Ishikawa (cell line): Measurements from ENCODE around the gene IGSF23.

ENCODE experiments used
- CEBPB ChIP-seq: IDR thresholded peaks from 2 replicates; pipeline ENCODE4 v1.6.1; 2012
- CREB1 ChIP-seq: IDR thresholded peaks from 2 replicates; pipeline ENCODE4 v1.6.1; 2012; ENCODE audit warnings: low read depth
- EP300 ChIP-seq: IDR thresholded peaks from 2 replicates; pipeline ENCODE4 v1.6.1; 2012; ENCODE audit warnings: borderline replicate concordance
- RAD21 ChIP-seq: IDR thresholded peaks from 2 replicates; pipeline ENCODE4 v1.6.1; 2012; ENCODE audit warnings: low read depth
- TAF1 ChIP-seq: IDR thresholded peaks from 2 replicates; pipeline ENCODE4 v1.6.1; 2012; ENCODE audit warnings: low read depth, mild to moderate bottlenecking
- TEAD4 ChIP-seq: IDR thresholded peaks from 2 replicates; pipeline ENCODE4 v1.6.1; 2012
- ZBTB7A ChIP-seq: IDR thresholded peaks from 2 replicates; pipeline ENCODE4 v1.6.1; 2012; ENCODE audit warnings: low read depth
- TF ChIP-seq, protein P1 (sequence below): IDR thresholded peaks from 2 replicates; pipeline ENCODE4 v1.6.1; 2012; ENCODE audit warnings: low read depth, mild to moderate bottlenecking
- TF ChIP-seq, protein P2 (sequence below): IDR thresholded peaks from 2 replicates; pipeline ENCODE4 v1.6.1; 2012
- TF ChIP-seq, protein P3 (sequence below): IDR thresholded peaks from 2 replicates; pipeline ENCODE4 v1.6.1; 2012

DNA sequence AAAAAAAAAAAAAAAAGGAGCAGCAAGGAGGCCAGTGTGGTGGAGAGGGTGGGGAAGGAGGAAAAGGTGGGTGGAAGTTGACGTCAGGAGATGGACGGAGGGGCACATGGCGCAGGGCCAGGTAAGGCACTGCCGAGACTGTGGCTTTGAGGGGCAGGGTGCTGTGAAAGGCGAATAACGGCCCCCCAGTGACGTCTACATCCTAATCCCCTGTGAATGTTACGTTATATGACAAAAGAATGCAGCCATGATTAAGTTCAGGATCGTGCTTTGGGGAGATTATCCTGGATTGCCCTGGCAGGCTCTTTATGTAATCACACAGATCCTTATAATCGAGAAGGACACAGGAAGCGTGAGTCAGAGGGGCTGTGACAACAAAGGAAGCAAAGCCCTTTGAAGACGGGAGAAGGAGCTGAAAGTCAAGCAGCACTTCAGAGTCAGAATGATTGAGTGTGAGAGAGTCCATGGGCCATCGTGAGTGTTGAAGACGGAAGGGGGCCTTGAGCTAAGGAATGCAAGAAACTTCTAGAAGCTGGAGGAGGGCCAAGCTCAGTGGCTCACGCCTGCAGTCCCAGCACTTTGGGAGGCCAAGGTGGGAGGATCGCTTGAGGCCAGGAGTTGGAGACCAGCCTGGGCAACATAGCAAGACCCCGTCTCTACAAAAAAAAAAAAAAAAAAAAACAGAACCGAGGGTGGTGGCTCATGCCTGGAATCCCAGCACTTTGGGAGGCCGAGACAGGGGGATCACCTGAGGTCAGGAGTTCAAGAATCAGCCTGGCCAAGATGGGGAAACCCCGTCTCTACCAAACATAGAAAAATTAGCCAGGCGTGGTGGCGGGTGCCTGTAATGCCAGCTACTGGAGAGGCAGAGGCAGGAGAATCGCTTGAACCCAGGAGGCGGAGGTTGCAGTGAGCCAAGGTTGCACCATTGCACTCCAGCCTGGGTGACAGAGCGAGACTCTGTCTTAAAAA lies 71.8 kb downstream of the IGSF23 start:
- TF ChIP-seq TAF1 (no peak), RAD21 (no peak), CEBPB (no peak), EP300 (no peak), CREB1 (no peak), TEAD4 (no peak), ZBTB7A (no peak)
- TF ChIP-seq, protein P1, sequence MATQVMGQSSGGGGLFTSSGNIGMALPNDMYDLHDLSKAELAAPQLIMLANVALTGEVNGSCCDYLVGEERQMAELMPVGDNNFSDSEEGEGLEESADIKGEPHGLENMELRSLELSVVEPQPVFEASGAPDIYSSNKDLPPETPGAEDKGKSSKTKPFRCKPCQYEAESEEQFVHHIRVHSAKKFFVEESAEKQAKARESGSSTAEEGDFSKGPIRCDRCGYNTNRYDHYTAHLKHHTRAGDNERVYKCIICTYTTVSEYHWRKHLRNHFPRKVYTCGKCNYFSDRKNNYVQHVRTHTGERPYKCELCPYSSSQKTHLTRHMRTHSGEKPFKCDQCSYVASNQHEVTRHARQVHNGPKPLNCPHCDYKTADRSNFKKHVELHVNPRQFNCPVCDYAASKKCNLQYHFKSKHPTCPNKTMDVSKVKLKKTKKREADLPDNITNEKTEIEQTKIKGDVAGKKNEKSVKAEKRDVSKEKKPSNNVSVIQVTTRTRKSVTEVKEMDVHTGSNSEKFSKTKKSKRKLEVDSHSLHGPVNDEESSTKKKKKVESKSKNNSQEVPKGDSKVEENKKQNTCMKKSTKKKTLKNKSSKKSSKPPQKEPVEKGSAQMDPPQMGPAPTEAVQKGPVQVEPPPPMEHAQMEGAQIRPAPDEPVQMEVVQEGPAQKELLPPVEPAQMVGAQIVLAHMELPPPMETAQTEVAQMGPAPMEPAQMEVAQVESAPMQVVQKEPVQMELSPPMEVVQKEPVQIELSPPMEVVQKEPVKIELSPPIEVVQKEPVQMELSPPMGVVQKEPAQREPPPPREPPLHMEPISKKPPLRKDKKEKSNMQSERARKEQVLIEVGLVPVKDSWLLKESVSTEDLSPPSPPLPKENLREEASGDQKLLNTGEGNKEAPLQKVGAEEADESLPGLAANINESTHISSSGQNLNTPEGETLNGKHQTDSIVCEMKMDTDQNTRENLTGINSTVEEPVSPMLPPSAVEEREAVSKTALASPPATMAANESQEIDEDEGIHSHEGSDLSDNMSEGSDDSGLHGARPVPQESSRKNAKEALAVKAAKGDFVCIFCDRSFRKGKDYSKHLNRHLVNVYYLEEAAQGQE, result no peak
- TF ChIP-seq, protein P2, sequence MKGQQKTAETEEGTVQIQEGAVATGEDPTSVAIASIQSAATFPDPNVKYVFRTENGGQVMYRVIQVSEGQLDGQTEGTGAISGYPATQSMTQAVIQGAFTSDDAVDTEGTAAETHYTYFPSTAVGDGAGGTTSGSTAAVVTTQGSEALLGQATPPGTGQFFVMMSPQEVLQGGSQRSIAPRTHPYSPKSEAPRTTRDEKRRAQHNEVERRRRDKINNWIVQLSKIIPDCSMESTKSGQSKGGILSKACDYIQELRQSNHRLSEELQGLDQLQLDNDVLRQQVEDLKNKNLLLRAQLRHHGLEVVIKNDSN, result no peak
- TF ChIP-seq, protein P3, sequence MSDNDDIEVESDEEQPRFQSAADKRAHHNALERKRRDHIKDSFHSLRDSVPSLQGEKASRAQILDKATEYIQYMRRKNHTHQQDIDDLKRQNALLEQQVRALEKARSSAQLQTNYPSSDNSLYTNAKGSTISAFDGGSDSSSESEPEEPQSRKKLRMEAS, result no peak
